HG03520 (cell line): ENCODE measurements around the gene UNC45A.
"Not testable (repeated sequence)": the region's sequence is repeated elsewhere in the genome, so short reads cannot be mapped to it uniquely, and the experiment has no call there.

Experiments used
- ATAC-seq: cut with Tn5 transposase; IDR thresholded peaks from one replicate; pipeline ENCODE4 v1.9.1; 2021; ENCODE audit warnings: mild to moderate bottlenecking, moderate library complexity; ENCODE audit not compliant: unreplicated experiment

Gene UNC45A

GRCh38 chr15:90934949-90935751 is at the start of gene UNC45A:
Gene UNC45A (plus strand): TSS chr15:90935285. CDS start chr15:90935325, 40 bp downstream.
- ATAC-seq, result peak; percentile 51

- peak; percentile 52 for ATAC-seq
Observed at GRCh38 chr15:90885432-90886290, 49.4 kb upstream of the UNC45A start.

- no peak for ATAC-seq
Observed at GRCh38 chr15:90886291-90886614, 48.8 kb upstream of the UNC45A start.

- no peak for ATAC-seq
Observed at GRCh38 chr15:90887037-90887481, 48.0 kb upstream of the UNC45A start.

GRCh38 chr15:90889313-90889730 is 45.8 kb upstream of the UNC45A start:
- no peak for ATAC-seq

- no peak for ATAC-seq
Observed at GRCh38 chr15:90889736-90890456, 45.2 kb upstream of the UNC45A start.

- no peak for ATAC-seq
Observed at GRCh38 chr15:90890839-90891238, 44.2 kb upstream of the UNC45A start.

- ATAC-seq, result no peak
Observed at GRCh38 chr15:90891346-90891949, 43.6 kb upstream of the UNC45A start.

- no peak for ATAC-seq
Observed at GRCh38 chr15:90892023-90892422, 43.1 kb upstream of the UNC45A start.

- no peak for ATAC-seq
Observed at GRCh38 chr15:90892498-90893174, 42.4 kb upstream of the UNC45A start.

GRCh38 chr15:90893175-90894090 is 41.7 kb upstream of the UNC45A start:
- ATAC-seq, result no peak

GRCh38 chr15:90895571-90896117 is 39.4 kb upstream of the UNC45A start:
- no peak for ATAC-seq

GRCh38 chr15:90897131-90897655 is 37.9 kb upstream of the UNC45A start:
- ATAC-seq, result not testable (repeated sequence)

- ATAC-seq, result no peak
Observed at GRCh38 chr15:90901175-90902039, 33.7 kb upstream of the UNC45A start.

GRCh38 chr15:90902040-90902839 is 32.8 kb upstream of the UNC45A start:
- ATAC-seq, result peak; percentile 58

- peak; percentile 43 for ATAC-seq
Observed at GRCh38 chr15:90902840-90903732, 32.0 kb upstream of the UNC45A start, which contains the start of gene MAN2A2. Gene MAN2A2 (plus strand): TSS chr15:90903302. CDS start chr15:90904208, 906 bp downstream.
